CD8-positive, alpha-beta memory T cell (primary cell): ENCODE results near the gene NAA60. TPM values are rescaled to one million over a fixed set of nuclear protein-coding genes. Genes with fewer than 3 reads are reported as not detected.

Source experiments
- CTCF ChIA-PET: fragments of 350-600 bp; sonication (Branson Sonifier 250); formaldehyde crosslinking; loops from one replicate; lab custom pipeline; 2021; ENCODE audit warnings: antibody characterized with exemption; lab: Charles Lee
- POLR2A ChIA-PET: fragments of 350-600 bp; sonication (Branson Sonifier 250); formaldehyde crosslinking; loops from one replicate; lab custom pipeline; 2021; ENCODE audit warnings: antibody characterized with exemption; lab: Charles Lee
- DNase-seq, 5 donors: peaks; one replicate each; pipeline versions ENCODE4 v3.0.0 to v3.0.0-alpha.2; 2020 to 2022; ENCODE audit warnings: mixed read lengths in 1 of 5
- H3K27ac ChIP-seq: one replicate; pipeline ENCODE4 v1.7.0; 2013; ENCODE audit warnings: low read depth, mild to moderate bottlenecking, low read length, moderate library complexity
- H3K27me3 ChIP-seq: 2 replicates; pipeline ENCODE4 v1.7.0; 2013; ENCODE audit warnings: low read length, mild to moderate bottlenecking; ENCODE audit not compliant: insufficient read depth, poor library complexity, severe bottlenecking
- H3K36me3 ChIP-seq: 2 replicates; pipeline ENCODE4 v1.7.0; 2013; ENCODE audit warnings: mild to moderate bottlenecking, low read length, moderate library complexity; ENCODE audit not compliant: insufficient read depth
- H3K4me1 ChIP-seq: 2 replicates; pipeline ENCODE4 v1.7.0; 2013; ENCODE audit warnings: mild to moderate bottlenecking, low read length, moderate library complexity; ENCODE audit not compliant: insufficient read depth
- H3K4me3 ChIP-seq: 2 replicates; pipeline ENCODE4 v1.7.0; 2013; ENCODE audit warnings: mild to moderate bottlenecking, low read length
- H3K9me3 ChIP-seq: 2 replicates; pipeline ENCODE4 v1.7.0; 2013; ENCODE audit warnings: mild to moderate bottlenecking, low read length
- H3K27ac Mint-ChIP-seq, 8 donors: one replicate each; pipeline ENCODE4 v1.8.0; 2020 to 2021; ENCODE audit warnings: mixed read lengths in 8 of 8, mild to moderate bottlenecking in 6 of 8, inconsistent platforms in 3 of 8, moderate library complexity in 3 of 8
- H3K27me3 Mint-ChIP-seq, 2 donors: one replicate each; pipeline ENCODE4 v1.8.0; 2020 to 2021; ENCODE audit warnings: mixed read lengths in 2 of 2, mild to moderate bottlenecking in 1 of 2, moderate library complexity in 1 of 2
- H3K36me3 Mint-ChIP-seq, 3 donors: one replicate each; pipeline ENCODE4 v1.8.0; 2020 to 2021; ENCODE audit warnings: mixed read lengths in 3 of 3, inconsistent platforms in 1 of 3, mild to moderate bottlenecking in 1 of 3
- H3K4me1 Mint-ChIP-seq, 3 donors: one replicate each; pipeline ENCODE4 v1.8.0; 2020 to 2021; ENCODE audit warnings: mixed read lengths in 3 of 3, inconsistent platforms in 1 of 3, mild to moderate bottlenecking in 1 of 3
- H3K4me3 Mint-ChIP-seq, 7 donors: one replicate each; pipeline ENCODE4 v1.8.0; 2020 to 2021; ENCODE audit warnings: mixed read lengths in 7 of 7, mild to moderate bottlenecking in 6 of 7, moderate library complexity in 4 of 7, inconsistent platforms in 2 of 7
- H3K9me3 Mint-ChIP-seq, 5 donors: one replicate each; pipeline ENCODE4 v1.8.0; 2020 to 2022; ENCODE audit warnings: mixed read lengths in 5 of 5, mild to moderate bottlenecking in 3 of 5, moderate library complexity in 2 of 5, inconsistent platforms in 1 of 5
- polyA plus RNA-seq: library from polyadenylated mRNA; unstranded; fragments of 300-500 nt; fragmentation: Illumina TruSeq; gene quantifications from one replicate; pipeline ENCODE4 v1.2.3, GENCODE V29; 2021
- total RNA-seq, 2 experiments: library from RNA; stranded (reverse); gene quantifications; one replicate each; pipeline ENCODE4 v1.2.3, GENCODE V29; 2021

Gene NAA60
- total and polyA plus RNA-seq, 3 experiments from 2014 or later: 33.1 to 65.5 (median 33.9) TPM

DNA sequence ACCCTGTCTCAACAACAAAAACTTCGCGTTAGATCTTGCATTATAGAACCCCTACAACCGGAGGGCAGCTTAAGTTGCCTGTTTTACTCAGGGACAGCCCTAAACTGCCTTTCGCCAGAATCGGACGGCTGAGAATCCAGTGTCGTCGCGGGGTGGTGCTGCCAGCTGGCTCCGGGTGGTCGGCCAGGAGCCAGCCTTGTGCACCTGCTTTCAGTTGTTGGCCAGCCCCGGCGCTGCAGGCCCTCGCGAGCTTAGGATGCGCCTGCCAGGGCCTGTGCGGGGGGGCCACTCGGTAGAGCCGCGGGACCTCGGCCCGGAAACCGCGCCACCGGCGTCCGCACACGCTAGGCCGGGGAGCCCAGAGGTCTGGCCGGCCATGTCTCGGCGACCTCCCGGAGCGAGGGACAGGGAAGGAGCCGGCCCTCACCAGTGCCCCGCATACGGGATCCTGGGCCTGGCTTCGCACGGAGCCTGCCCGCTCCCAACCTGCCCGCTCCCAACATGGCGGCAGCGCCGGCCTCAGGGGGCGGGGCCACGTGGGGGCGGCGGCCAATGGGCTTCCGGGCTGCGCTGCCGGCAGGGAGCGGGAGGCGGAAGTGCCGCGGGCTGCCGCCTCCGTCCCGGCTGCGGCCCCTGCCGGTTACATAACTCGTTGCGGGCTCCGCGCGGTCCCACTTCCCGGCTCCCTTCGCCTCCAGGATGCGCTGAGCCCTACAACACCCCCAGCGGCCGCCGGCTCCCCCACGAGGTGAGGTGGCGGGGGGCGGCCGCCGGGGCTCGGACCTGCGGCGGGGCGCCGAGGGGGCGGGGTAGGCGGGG, 14.2 kb downstream of the NAA60 start:
- Mint-ChIP-seq H3K27me3 (no peaks in the 10 kb centered on the region), H3K4me1 (peaks cover 45 to 55% (median 49%) of the 10 kb centered on the region in 3 donors), H3K9me3 (no peaks in the 10 kb centered on the region), H3K4me3 (peak overlapping the region; percentile 74 to 89 (median 84)), H3K36me3 (peaks cover 0 to 3% (median 0%) of the 10 kb centered on the region in 3 donors), H3K27ac (peak overlapping the region; percentile 88 to 94 (median 92))
- POLR2A ChIA-PET: interaction anchor here (0.9 to 1.5 kb wide), 5 partner anchors 14 to 328 kb away, joined by 3 to 10 read pairs (median 8); partner anchors contain the start of genes CLUAP1, NAA60, ZNF174 and ZNF263
- Histone ChIP-seq H3K36me3 (no peaks in the 10 kb centered on the region), H3K4me3 (peak overlapping the region; percentile 89), H3K4me1 (peaks cover 40% of the 10 kb centered on the region), H3K27me3 (no peaks in the 10 kb centered on the region), H3K27ac (peak overlapping the region; percentile 78), H3K9me3 (no peaks in the 10 kb centered on the region)
- CTCF ChIA-PET: interaction anchor here (0.5 to 1.4 kb wide), 8 partner anchors 14 to 286 kb away, joined by 3 to 7 read pairs (median 4); partner anchors contain the start of genes CLUAP1, NAA60, ZNF174 and ZNF597
- DNase-seq: peak; percentile 87 to 94 (median 92)

DNA sequence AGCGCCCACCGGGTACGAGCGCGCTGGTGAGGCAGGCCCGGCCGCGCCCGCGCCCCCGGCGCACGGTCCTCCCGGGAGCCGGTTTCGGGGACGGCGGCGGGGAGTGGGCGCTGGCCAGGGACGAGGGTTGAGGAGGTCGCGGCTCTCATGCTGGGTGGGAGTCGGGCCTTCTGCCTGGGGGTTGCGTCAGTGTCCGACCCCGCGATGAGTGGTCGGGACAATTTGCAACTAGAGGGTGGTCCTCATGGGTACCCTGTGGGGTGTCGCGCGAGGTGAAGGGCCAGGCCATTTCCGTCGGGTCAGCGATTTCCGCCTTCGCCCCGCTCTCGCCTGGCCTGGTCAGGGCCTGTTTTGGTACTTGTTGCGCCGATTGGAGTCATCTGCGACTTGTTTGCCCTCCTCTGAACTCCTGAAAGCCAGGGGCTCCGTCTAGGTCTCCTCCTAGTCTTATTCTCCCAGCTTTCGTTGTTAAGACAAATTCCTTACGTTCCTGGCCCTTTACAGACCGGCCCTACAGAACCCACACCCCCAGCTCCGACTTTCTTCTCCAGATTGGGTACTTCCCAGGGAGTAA, 14.9 kb downstream of the NAA60 start:
- H3K4me3 Mint-ChIP-seq: peak overlapping the region; percentile 74 to 97 (median 94)
- Histone ChIP-seq H3K36me3 (no peaks in the 10 kb centered on the region), H3K27ac (peak overlapping the region; percentile 78), H3K9me3 (no peaks in the 10 kb centered on the region), H3K27me3 (no peaks in the 10 kb centered on the region), H3K4me3 (peak overlapping the region; percentile 84), H3K4me1 (peaks cover 46% of the 10 kb centered on the region)
- H3K4me1 Mint-ChIP-seq: peaks cover 45 to 61% (median 49%) of the 10 kb centered on the region in 3 donors
- H3K36me3 Mint-ChIP-seq: peaks cover 0 to 3% (median 0%) of the 10 kb centered on the region in 3 donors
- no peaks in the 10 kb centered on the region for H3K27me3 Mint-ChIP-seq
- DNase-seq: peak in 1 of 5 donors; percentile 26
- CTCF ChIA-PET: interaction anchor here (1.0 to 1.2 kb wide), 2 partner anchors 15 to 58 kb away, joined by 3 to 5 read pairs; partner anchors contain the start of genes NAA60, ZNF174, ZNF597 and ZSCAN32
- no peaks in the 10 kb centered on the region for H3K9me3 Mint-ChIP-seq
- peak overlapping the region; percentile 59 to 96 (median 86) for H3K27ac Mint-ChIP-seq
- POLR2A ChIA-PET: no interaction called here

DNA sequence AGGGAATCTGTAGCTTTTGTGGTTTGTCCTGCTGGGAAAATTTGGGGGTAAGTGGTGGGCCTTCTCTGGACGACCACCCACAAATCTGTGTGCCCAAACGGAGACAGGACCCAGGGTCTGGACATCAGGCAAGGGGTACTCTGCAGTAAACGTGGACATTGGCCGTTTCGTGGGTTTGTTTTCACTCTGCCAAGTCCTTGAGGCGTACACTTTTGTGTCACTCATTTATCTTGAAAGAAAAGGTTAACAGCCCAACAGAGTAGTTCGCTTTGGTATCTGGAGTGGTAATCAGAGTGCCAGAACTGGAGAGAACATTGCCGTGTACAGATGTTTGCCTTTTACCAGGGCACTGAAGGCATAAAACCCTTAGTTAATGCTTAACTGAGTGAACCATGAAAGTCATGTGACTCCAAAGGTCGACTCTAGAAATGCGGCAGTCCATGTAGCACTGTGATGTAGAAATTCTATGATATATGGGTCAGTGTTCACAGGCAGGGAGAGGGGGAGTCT, 15.4 kb downstream of the NAA60 start:
- peaks cover 47 to 67% (median 53%) of the 10 kb centered on the region in 3 donors for H3K4me1 Mint-ChIP-seq
- CTCF ChIA-PET: interaction anchor here (1.0 to 1.2 kb wide), 2 partner anchors 15 to 58 kb away, joined by 3 to 5 read pairs; partner anchors contain the start of genes NAA60, ZNF174, ZNF597 and ZSCAN32
- no peaks in the 10 kb centered on the region for H3K36me3 ChIP-seq
- POLR2A ChIA-PET: no interaction called here
- H3K27ac Mint-ChIP-seq: peak overlapping the region; percentile 59 to 96 (median 86)
- peak in 2 of 5 donors; percentile 7 to 37 for DNase-seq
- no peaks in the 10 kb centered on the region for H3K9me3 Mint-ChIP-seq
- H3K27ac ChIP-seq: peak overlapping the region; percentile 78
- H3K9me3 ChIP-seq: no peaks in the 10 kb centered on the region
- peaks cover 50% of the 10 kb centered on the region for H3K4me1 ChIP-seq
- no peaks in the 10 kb centered on the region for H3K27me3 Mint-ChIP-seq
- H3K4me3 ChIP-seq: peak overlapping the region; percentile 84
- H3K36me3 Mint-ChIP-seq: peaks cover 0 to 5% (median 0%) of the 10 kb centered on the region in 3 donors
- peak overlapping the region; percentile 74 to 97 (median 94) for H3K4me3 Mint-ChIP-seq
- no peaks in the 10 kb centered on the region for H3K27me3 ChIP-seq

DNA sequence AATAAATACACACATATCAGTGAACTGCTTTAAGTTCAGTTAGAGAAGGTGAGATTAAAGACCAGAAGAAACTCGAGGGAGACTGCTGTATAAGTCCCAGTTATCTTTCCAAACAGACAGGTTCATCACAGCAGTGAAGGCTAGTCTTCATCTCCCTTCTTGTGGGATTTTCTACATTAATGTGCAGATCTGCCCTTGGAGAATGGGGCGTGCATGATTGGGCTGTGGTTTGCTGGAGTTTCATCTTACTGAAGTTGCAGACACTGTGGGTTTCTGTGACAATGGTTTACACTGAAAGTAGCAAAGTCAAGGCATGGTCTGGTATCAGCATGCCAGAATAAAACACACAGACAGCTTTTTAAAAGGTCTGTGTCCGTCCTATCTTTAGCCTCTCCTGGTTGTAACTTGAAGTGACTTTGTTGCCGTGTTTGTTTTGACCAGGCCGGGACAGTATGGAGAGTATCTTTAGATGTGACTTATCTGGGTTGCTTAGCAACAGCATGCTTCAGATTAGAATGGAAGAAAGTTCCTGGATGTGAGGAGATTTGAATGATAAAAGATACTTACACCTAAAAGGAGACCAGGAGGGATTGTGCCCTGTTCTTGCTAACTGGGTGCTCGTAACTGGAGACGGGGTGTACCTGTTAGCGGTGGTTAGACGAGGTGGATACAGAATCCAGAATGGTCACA, 16.1 kb downstream of the NAA60 start:
- Histone ChIP-seq H3K4me3 (peak overlapping the region; percentile 84), H3K27ac (peak overlapping the region; percentile 3), H3K36me3 (no peaks in the 10 kb centered on the region), H3K4me1 (peaks cover 56% of the 10 kb centered on the region), H3K9me3 (no peaks in the 10 kb centered on the region), H3K27me3 (no peaks in the 10 kb centered on the region)
- H3K36me3 Mint-ChIP-seq: peaks cover 0 to 7% (median 2%) of the 10 kb centered on the region in 3 donors
- H3K4me1 Mint-ChIP-seq: peaks cover 49 to 73% (median 59%) of the 10 kb centered on the region in 3 donors
- peak overlapping the region; percentile 74 to 97 (median 94) for H3K4me3 Mint-ChIP-seq
- peak in 1 of 5 donors; percentile 62 for DNase-seq
- CTCF ChIA-PET: interaction anchor here (0.9 to 1.2 kb wide), 2 partner anchors 59 to 305 kb away, joined by 3 read pairs; partner anchors contain the start of genes ZNF174 and ZSCAN32
- POLR2A ChIA-PET: no interaction called here
- H3K27ac Mint-ChIP-seq: peak overlapping the region; percentile 59 to 96 (median 86)
- no peaks in the 10 kb centered on the region for H3K9me3 Mint-ChIP-seq
- H3K27me3 Mint-ChIP-seq: no peaks in the 10 kb centered on the region

- Mint-ChIP-seq H3K4me1 (peaks cover 49 to 78% (median 60%) of the 10 kb centered on the region in 3 donors), H3K9me3 (no peaks in the 10 kb centered on the region), H3K4me3 (peak overlapping the region; percentile 74 to 94 (median 93)), H3K27ac (peak overlapping the region in 7 of 8 donors; percentile 59 to 96 (median 83)), H3K36me3 (peaks cover 0 to 7% (median 2%) of the 10 kb centered on the region in 3 donors), H3K27me3 (no peaks in the 10 kb centered on the region)
- Histone ChIP-seq H3K36me3 (no peaks in the 10 kb centered on the region), H3K4me1 (peaks cover 58% of the 10 kb centered on the region), H3K4me3 (no peak overlapping the region), H3K27me3 (no peaks in the 10 kb centered on the region), H3K9me3 (no peaks in the 10 kb centered on the region), H3K27ac (no peak overlapping the region)
- DNase-seq: no peak
- ChIA-PET POLR2A (no interaction called here), CTCF (interaction anchor here (0.9 kb wide), 1 partner anchor 306 kb away, joined by 3 read pairs; no protein-coding TSS in a partner anchor)
Observed at GRCh38 chr16:3460121-3460520, 16.6 kb downstream of the NAA60 start.

GRCh38 chr16:3460585-3460984, 17.1 kb downstream of the NAA60 start:
- H3K27ac ChIP-seq: no peak overlapping the region
- H3K36me3 ChIP-seq: no peaks in the 10 kb centered on the region
- Mint-ChIP-seq H3K27ac (peak overlapping the region in 7 of 8 donors; percentile 57 to 96 (median 85)), H3K4me3 (peak overlapping the region; percentile 43 to 93 (median 66)), H3K9me3 (no peaks in the 10 kb centered on the region), H3K36me3 (peaks cover 0 to 10% (median 2%) of the 10 kb centered on the region in 3 donors), H3K4me1 (peaks cover 53 to 82% (median 65%) of the 10 kb centered on the region in 3 donors), H3K27me3 (no peaks in the 10 kb centered on the region)
- CTCF ChIA-PET: interaction anchor here (0.9 kb wide), 1 partner anchor 306 kb away, joined by 3 read pairs; no protein-coding TSS in a partner anchor
- DNase-seq: no peak
- no peaks in the 10 kb centered on the region for H3K9me3 ChIP-seq
- H3K4me1 ChIP-seq: peaks cover 58% of the 10 kb centered on the region
- POLR2A ChIA-PET: no interaction called here
- no peaks in the 10 kb centered on the region for H3K27me3 ChIP-seq
- H3K4me3 ChIP-seq: no peak overlapping the region

- no peaks in the 10 kb centered on the region for H3K9me3 Mint-ChIP-seq
- POLR2A ChIA-PET: no interaction called here
- Histone ChIP-seq H3K36me3 (peaks cover 3% of the 10 kb centered on the region), H3K27ac (no peak overlapping the region), H3K4me1 (peaks cover 60% of the 10 kb centered on the region), H3K4me3 (no peak overlapping the region), H3K9me3 (no peaks in the 10 kb centered on the region), H3K27me3 (no peaks in the 10 kb centered on the region)
- H3K4me3 Mint-ChIP-seq: peak overlapping the region; percentile 30 to 74 (median 60)
- CTCF ChIA-PET: interaction anchor here (0.7 to 1.2 kb wide), 3 partner anchors 327 to 429 kb away, joined by 3 read pairs; partner anchors contain the start of gene ZNF213
- H3K27ac Mint-ChIP-seq: peak overlapping the region; percentile 63 to 96 (median 86)
- peak; percentile 24 to 80 (median 53) for DNase-seq
- peaks cover 55 to 86% (median 69%) of the 10 kb centered on the region in 3 donors for H3K4me1 Mint-ChIP-seq
- H3K36me3 Mint-ChIP-seq: peaks cover 0 to 15% (median 2%) of the 10 kb centered on the region in 3 donors
- no peaks in the 10 kb centered on the region for H3K27me3 Mint-ChIP-seq
Observed at GRCh38 chr16:3461151-3461550, 17.7 kb downstream of the NAA60 start.
